HepG2 (cell line): ENCODE measurements around the gene PTCRA. TPM values are rescaled to one million over a fixed set of nuclear protein-coding genes. Genes with fewer than 3 reads are reported as not detected.
A peak's percentile ranks its signal among the peaks of the same experiment; 100 is the strongest.

Experiments used
- ARID5B ChIP-seq: IDR thresholded peaks from 2 replicates; pipeline ENCODE4 v1.4.0; 2020; ENCODE audit warnings: mild to moderate bottlenecking, missing genetic modification reagents
- BATF2 ChIP-seq: sonication (generic); formaldehyde crosslinking; IDR thresholded peaks from 2 replicates; pipeline ENCODE4 v1.8.0; 2022; ENCODE audit warnings: mild to moderate bottlenecking, missing genetic modification reagents, moderate library complexity
- HNRNPLL ChIP-seq: fragments of 200-400 bp; formaldehyde crosslinking; IDR thresholded peaks from 2 replicates; pipeline ENCODE4 v1.6.1; 2017; ENCODE audit warnings: mild to moderate bottlenecking, low read depth, low read length; ENCODE audit not compliant: poor library complexity, severe bottlenecking
- KDM1A ChIP-seq: IDR thresholded peaks from 2 replicates; pipeline ENCODE4 v1.6.1; 2016; ENCODE audit warnings: missing compliant biosample characterization
- MBD4 ChIP-seq: IDR thresholded peaks from 2 replicates; pipeline ENCODE4 v1.6.1; 2012; ENCODE audit warnings: low read length, inconsistent platforms, borderline replicate concordance
- MYC ChIP-seq: sonication (generic); formaldehyde crosslinking; IDR thresholded peaks from 2 replicates; pipeline ENCODE4 v1.9.0; 2021; ENCODE audit warnings: missing genetic modification reagents, borderline replicate concordance
- MYPOP ChIP-seq: sonication (generic); formaldehyde crosslinking; IDR thresholded peaks from 2 replicates; pipeline ENCODE4 v1.8.1; 2023; ENCODE audit warnings: mild to moderate bottlenecking, moderate library complexity, missing genetic modification reagents
- NR0B2 ChIP-seq: sonication (generic); formaldehyde crosslinking; IDR thresholded peaks from 2 replicates; pipeline ENCODE4 v1.4.0; 2020; ENCODE audit warnings: mild to moderate bottlenecking, missing genetic modification reagents
- PAWR ChIP-seq: sonication (generic); formaldehyde crosslinking; IDR thresholded peaks from 2 replicates; pipeline ENCODE4 v1.4.0; 2020; ENCODE audit warnings: missing genetic modification reagents, mild to moderate bottlenecking, borderline replicate concordance
- ZBTB33 ChIP-seq: sonication (generic); formaldehyde crosslinking; IDR thresholded peaks from 2 replicates; pipeline ENCODE4 v1.4.0; 2020; ENCODE audit warnings: missing genetic modification reagents
- ZNF317 ChIP-seq: sonication (generic); formaldehyde crosslinking; IDR thresholded peaks from 2 replicates; pipeline ENCODE4 v1.5.0; 2020; ENCODE audit warnings: mild to moderate bottlenecking, missing genetic modification reagents
- ZNF33A ChIP-seq: sonication (generic); formaldehyde crosslinking; IDR thresholded peaks from 2 replicates; pipeline ENCODE4 v1.5.1; 2020; ENCODE audit warnings: missing genetic modification reagents, mild to moderate bottlenecking, moderate library complexity, borderline replicate concordance
- ZNF441 ChIP-seq: sonication (generic); formaldehyde crosslinking; IDR thresholded peaks from 2 replicates; pipeline ENCODE4 v1.7.0; 2021; ENCODE audit warnings: missing genetic modification reagents, borderline replicate concordance
- ZNF569 ChIP-seq: sonication (generic); formaldehyde crosslinking; IDR thresholded peaks from 2 replicates; pipeline ENCODE4 v1.5.0; 2020; ENCODE audit warnings: mild to moderate bottlenecking, missing genetic modification reagents, moderate library complexity, borderline replicate concordance
- ZNF570 ChIP-seq: sonication (generic); formaldehyde crosslinking; IDR thresholded peaks from 2 replicates; pipeline ENCODE4 v1.4.0; 2020; ENCODE audit warnings: mild to moderate bottlenecking, missing genetic modification reagents, borderline replicate concordance
- ZNF747 ChIP-seq: sonication (generic); formaldehyde crosslinking; IDR thresholded peaks from 2 replicates; pipeline ENCODE4 v1.8.1; 2023; ENCODE audit warnings: missing genetic modification reagents, mild to moderate bottlenecking, borderline replicate concordance
- ZNF749 ChIP-seq: sonication (generic); formaldehyde crosslinking; IDR thresholded peaks from 2 replicates; pipeline ENCODE4 v1.8.0; 2022; ENCODE audit warnings: mild to moderate bottlenecking, missing genetic modification reagents, moderate library complexity, borderline replicate concordance
- polyA plus RNA-seq, 8 experiments: library from polyadenylated mRNA; depleted of rRNA in 3 of 8; stranded (reverse) in 7 of 8; unstranded in 1 of 8; fragments of >200 nt; fragmentation: Illumina TruSeq in 4 of 8; extraction: Trizol in 4 of 8; gene quantifications; 2 replicates each; pipeline versions ENCODE4 v1.2.1 to v1.2.3, GENCODE V29; 2011 to 2016; ENCODE audit warnings: low read depth in 4 of 8, missing spikeins in 1 of 8, mixed read lengths in 1 of 8; ENCODE audit not compliant: insufficient read depth in 1 of 8
- total RNA-seq, 5 experiments: library from RNA; depleted of rRNA; stranded (reverse); fragments of >200 nt; fragmentation: Illumina TruSeq; extraction: Trizol; gene quantifications; 2 replicates each; pipeline ENCODE4 v1.2.3, GENCODE V29; 2016; ENCODE audit warnings: low read depth in 1 of 5
- TF ChIP-seq, protein P1 (sequence below): sonication (generic); formaldehyde crosslinking; IDR thresholded peaks from 2 replicates; pipeline ENCODE4 v1.8.0; 2022; ENCODE audit warnings: mild to moderate bottlenecking, missing genetic modification reagents, moderate library complexity
- TF ChIP-seq, protein P2 (sequence below): sonication (generic); formaldehyde crosslinking; IDR thresholded peaks from 2 replicates; pipeline ENCODE4 v1.4.0; 2020; ENCODE audit warnings: missing genetic modification reagents

The PTCRA gene
- total and polyA plus RNA-seq, 2 of the 13 experiments (the other 11 are each of a cell fraction or from before 2014, with no cell fraction given), result not detected

- TF ChIP-seq NR0B2 (CRISPR knock-in tag) (no peak), PAWR (CRISPR knock-in tag) (no peak), ZNF570 (no peak), BATF2 (no peak), ZNF441 (no peak), ZNF317 (CRISPR knock-in tag) (no peak), ZNF749 (no peak), KDM1A (CRISPR knock-in tag) (no peak), ZNF33A (CRISPR knock-in tag) (no peak), MBD4 (no peak), HNRNPLL (no peak), ZBTB33 (CRISPR knock-in tag) (peak; percentile 41; the same call in 1 of the 2 replicates), MYPOP (CRISPR knock-in tag) (no peak), ZNF747 (CRISPR knock-in tag) (no peak), ARID5B (peak; percentile 70), ZNF569 (CRISPR knock-in tag) (no peak), MYC (no peak; the same call in 1 of the 2 replicates)
- TF ChIP-seq, protein P1, sequence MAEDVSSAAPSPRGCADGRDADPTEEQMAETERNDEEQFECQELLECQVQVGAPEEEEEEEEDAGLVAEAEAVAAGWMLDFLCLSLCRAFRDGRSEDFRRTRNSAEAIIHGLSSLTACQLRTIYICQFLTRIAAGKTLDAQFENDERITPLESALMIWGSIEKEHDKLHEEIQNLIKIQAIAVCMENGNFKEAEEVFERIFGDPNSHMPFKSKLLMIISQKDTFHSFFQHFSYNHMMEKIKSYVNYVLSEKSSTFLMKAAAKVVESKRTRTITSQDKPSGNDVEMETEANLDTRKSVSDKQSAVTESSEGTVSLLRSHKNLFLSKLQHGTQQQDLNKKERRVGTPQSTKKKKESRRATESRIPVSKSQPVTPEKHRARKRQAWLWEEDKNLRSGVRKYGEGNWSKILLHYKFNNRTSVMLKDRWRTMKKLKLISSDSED (CRISPR knock-in tag), result no peak
- TF ChIP-seq, protein P2, sequence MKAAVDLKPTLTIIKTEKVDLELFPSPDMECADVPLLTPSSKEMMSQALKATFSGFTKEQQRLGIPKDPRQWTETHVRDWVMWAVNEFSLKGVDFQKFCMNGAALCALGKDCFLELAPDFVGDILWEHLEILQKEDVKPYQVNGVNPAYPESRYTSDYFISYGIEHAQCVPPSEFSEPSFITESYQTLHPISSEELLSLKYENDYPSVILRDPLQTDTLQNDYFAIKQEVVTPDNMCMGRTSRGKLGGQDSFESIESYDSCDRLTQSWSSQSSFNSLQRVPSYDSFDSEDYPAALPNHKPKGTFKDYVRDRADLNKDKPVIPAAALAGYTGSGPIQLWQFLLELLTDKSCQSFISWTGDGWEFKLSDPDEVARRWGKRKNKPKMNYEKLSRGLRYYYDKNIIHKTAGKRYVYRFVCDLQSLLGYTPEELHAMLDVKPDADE (CRISPR knock-in tag), result no peak
These were observed 38.2 kb upstream of the PTCRA start (continued) for GRCh38 chr6:42877695-42878094.
